Activated CD4-positive, alpha-beta T cell treated with anti-CD3 and anti-CD28 coated beads, Interleukin-2, amount 50 U/mL, for 24 hours (primary cell): ENCODE measurements around the gene VSTM2B.

Experiments
- DNase-seq, 2 donors: peaks; one replicate each; pipeline ENCODE4 v3.0.0-alpha.2; 2020; ENCODE audit warnings: low read depth in 1 of 2, low spot score in 1 of 2

The VSTM2B gene

GRCh38 chr19:29515233-29515619 lies 10.6 kb upstream of the VSTM2B start:
- DNase-seq: no peak

DNA sequence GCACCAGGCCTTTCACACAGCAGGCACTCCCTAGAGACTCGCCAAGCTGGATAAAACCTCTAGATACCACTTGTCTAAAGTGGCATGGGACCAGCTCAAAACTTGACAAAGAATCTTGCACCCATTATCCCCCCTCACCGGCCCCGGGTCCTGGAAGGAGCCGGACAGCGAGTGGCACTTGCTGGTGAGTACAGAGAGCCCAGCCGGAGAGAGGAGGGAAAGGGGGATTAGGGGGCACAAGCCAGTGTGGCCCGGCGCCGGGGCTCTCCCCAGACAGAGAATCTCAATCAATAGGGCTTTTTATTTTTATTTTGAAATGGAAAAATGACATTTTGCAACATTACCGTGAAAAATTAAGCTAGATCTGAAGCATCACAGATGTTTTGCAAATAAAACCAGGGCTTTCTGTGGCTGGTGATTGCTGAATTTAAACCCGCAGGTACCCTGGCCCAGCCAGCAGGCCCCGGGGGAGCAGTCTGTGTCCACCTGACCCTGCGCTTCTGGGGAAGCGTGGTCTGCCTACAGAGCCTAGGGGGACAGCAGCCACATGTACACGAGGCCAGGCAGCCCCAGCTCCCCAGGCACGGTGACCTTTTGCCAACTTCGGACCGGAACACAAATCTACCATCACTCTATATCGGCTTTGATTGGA lies 10.0 kb upstream of the VSTM2B start:
- DNase-seq: no peak

DNA sequence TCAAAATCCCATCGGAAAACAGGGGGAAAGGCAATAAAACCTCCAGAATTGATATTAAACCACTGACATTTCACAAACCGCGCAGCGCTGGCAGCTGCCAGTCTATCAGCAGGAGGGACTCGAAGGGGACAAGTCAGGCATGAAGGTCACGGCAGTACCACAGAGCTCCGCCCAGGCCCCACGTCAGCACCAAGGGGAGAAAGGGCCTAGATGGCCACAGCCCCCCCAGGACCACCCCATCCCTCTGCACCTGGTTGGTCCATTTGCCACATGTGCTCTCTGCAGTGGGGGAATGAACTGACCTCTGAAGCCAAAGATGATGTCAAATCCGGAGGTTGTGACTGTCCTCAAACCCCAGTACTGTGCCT lies 9.5 kb upstream of the VSTM2B start:
- DNase-seq: no peak

GRCh38 chr19:29516821-29517395 lies 8.9 kb upstream of the VSTM2B start:
- no peak for DNase-seq

DNA sequence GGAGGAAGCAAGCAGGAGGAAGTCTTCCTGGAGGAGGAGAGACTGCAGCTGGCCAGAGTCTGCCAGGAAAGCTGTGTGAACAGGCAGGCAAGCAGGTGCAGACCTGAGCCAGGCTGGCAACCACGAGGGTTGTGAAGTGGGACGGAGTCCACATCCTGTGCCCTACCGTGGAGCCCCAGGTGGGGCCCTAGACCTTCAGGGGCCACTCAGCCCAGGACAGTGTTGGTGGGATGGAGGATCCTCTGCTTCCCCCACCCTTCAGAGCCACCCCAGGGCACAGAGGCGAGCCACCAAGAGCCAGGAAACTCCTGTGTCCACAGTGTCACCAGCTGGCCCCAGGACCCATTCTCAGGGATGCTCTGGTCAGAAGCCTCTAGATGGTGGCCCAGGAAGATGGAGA lies 8.4 kb upstream of the VSTM2B start:
- no peak for DNase-seq

DNA sequence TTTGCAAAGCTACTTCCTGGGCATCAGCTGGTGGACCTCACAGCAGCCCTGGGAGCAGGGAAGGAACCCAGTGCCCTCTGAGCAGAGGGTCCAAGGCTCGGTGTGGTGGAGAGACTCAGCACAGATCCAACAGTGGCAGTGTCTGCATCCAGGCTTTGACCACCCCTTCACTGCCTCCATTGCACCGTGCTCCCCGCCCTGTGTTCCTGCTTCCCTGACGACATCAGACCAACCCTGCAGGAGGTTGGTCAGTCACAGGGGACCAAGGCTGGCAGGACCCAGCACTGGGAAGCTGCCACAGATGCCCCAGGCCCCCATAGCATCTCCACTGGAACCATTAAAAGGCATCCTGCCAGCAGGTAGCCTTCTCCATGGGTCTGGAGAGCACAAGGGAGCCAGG lies 7.8 kb upstream of the VSTM2B start:
- DNase-seq: no peak

DNA sequence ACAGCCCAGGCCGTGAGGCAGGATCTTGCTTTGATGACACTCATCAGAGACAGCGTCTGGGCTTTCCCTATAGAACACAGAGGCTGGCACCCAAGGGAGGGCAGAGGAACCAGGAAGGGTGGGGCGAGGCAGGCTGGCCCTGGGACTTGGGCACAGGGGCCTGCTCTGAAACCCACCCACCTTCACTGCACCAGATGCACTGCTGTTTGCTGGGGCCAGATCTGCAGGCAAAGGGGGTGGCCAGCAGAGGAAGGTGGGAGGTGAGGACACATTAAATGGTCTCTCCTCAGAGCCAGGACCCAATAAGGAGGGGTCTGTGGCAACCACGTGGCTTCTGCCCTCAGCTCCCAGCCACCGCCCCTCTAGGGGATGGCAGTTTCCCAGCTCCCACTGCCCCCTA lies 6.6 kb upstream of the VSTM2B start:
- no peak for DNase-seq

DNA sequence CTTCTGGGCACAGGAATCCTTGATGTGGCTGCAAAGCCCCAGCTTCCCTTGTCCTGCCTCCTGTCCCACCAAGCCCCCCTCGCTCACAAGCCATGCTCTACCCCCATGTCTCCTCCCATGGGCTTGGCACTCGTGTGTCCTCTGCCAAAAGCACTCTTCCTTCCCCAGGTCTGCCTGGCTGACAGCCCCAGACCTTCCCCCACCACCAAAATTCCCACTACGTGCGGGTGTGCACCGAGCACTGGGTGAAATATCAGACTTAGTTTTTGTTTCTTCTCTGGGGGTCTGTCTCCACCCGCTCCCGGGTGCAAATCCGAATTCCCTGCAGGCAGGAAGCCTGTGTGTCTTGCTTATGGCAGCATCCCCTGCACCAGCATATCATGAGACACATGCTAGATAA lies 5.9 kb upstream of the VSTM2B start:
- no peak for DNase-seq

GRCh38 chr19:29520390-29520789 lies 5.4 kb upstream of the VSTM2B start:
- no peak for DNase-seq

- no peak for DNase-seq
Measured at GRCh38 chr19:29521291-29522075, 4.3 kb upstream of the VSTM2B start.

DNA sequence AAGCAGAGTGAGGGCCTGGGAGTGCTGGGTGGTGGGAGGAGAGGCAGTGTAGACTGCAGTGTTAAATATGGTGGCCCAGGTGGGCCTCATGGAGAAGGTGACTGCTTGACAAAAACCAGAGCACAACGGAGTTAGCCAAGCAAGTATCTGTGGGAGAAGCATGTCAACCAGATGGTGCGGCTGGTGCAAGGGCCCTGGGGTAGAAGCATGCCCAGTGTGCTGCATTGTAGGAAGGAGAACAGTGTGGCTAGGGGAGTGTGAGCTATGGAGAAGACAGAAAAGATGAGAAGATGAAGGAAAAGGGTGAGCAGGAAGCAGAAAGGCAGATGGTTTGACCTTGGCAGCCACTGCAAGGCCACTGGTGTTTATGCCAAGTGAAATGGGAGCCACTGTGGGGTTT lies 2.2 kb upstream of the VSTM2B start:
- DNase-seq: no peak

GRCh38 chr19:29524201-29524911 lies 1.4 kb upstream of the VSTM2B start:
- DNase-seq: no peak

DNA sequence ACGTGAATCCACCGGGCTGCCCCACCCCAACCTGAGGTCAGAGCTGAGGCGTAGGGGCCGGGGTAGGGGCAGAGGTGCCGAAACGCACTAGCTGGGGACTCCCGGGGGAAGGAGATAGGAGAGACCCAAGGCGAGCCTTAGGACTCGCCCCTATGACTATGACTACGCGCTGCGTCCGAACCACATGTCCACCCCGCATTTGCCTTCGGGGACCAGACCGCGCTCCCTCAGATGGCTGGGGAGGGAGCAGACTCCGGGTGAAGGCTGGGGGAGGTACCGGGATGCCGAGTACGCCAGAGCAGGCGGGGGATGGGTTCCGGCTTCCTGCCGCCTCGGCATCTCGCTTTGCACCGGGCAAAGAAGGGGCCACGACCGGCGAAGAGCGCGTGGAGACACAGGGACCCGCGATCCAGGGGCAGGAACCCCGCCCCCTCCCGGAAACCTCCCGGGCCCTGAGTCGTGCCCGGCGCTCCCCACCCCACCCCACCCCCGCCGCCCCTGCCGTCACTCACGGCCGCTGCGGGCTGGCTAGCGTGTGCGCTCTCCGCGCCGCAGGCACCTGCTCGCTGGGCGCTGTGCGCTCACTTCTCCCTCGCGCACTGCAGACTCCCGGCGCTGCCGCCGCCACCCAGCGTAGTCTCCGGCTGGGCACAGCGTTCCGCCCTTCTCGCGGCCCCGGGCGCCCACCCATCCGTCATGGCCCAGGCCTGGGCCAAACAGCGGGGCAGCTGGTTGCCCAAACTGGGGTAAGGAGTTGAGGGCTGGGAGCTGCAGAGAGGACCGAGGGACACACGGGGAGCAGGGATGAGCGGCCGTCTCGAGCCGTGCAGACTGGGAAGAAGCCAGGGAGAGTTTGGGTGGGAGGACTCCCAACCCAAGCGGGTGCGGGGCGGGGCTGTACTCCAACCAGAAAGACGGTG lies 622 bp upstream of the VSTM2B start:
- no peak for DNase-seq

- no peak for DNase-seq
Measured at GRCh38 chr19:29526730-29527499, 1.1 kb downstream of the VSTM2B start.

DNA sequence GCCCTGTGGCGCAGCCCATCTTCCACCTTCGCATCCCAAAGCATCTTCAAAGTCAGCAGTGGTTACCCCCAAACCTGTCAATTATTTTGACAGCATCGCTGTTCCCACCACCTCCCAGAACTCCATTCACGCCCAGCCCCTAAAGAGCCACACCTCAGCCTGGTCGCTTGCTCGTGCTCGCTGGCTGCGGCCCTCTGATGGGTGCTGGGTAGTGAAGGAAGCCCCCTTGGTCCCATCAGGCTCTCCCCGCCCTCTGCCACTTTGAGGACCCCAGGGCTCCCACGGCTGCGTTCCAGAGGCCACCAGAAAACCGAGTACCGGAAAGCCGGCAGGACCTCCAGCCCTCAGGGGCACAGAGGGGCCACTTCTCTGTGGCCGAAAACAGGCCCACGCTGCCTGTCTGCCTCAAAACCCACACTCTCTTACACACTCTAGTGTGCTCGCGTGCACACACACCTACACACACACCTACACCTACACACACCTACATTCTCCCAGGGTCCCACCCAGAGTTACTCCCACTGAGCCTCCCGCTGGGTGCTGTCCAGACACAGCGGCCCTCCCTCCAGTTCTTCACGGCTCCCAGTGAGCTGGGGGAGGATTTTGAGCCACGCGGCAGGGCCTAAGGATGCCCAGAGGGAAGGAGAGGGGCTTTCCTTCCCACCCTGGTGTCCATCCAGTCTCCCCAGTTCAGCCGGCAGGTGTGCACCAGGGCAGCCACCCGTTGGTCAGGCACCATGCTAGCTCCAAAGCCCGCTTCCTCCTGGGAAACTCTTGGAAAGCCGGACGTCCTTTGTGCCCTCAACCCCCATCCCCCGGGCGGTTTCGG lies 1.9 kb downstream of the VSTM2B start:
- DNase-seq: no peak

DNA sequence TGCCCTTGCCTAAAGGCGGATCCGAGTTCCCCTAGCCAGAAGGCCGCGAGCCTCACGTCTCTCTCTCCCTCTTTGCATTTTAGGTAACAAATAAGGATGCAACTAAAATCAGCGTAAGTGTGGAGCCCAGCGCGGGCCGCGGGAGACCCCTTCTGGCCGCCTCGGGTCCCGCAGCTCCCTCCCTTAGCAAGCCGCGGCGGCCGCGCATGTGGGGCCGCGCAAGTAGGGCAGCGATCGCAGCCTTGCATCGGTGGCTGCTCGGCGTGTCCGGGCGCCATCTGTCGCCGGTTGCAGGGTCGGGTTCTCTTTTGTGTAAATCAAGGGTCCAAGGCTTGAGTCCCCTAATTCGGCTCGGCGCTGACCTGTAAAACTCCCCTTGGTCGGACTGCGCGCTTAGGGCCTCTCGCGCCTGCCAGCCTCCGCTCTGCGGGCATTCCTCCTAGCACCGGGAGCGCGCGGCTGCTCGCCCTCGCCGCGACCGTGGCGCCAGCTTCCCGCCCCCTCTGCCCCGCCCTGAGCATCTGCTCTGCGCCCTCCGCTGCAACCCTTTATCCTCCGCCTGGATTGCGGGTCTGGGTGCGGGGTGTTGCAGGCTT lies 2.7 kb downstream of the VSTM2B start:
- peak; percentile 38 to 46 for DNase-seq

GRCh38 chr19:29528946-29529645 lies 3.3 kb downstream of the VSTM2B start:
- no peak for DNase-seq
